ENCODE data around the gene BAIAP2L1.
"Not testable (repeated sequence)": the region's sequence is repeated elsewhere in the genome, so short reads cannot be mapped to it uniquely, and the experiment has no call there.

The BAIAP2L1 gene

GRCh38 chr7:98400542-98401340 is at the start of gene BAIAP2L1:
BAIAP2L1 (minus strand) TSS chr7:98401090; CDS start chr7:98400852, 238 bp downstream.
- peak; percentile 98 for DNase-seq

DNA sequence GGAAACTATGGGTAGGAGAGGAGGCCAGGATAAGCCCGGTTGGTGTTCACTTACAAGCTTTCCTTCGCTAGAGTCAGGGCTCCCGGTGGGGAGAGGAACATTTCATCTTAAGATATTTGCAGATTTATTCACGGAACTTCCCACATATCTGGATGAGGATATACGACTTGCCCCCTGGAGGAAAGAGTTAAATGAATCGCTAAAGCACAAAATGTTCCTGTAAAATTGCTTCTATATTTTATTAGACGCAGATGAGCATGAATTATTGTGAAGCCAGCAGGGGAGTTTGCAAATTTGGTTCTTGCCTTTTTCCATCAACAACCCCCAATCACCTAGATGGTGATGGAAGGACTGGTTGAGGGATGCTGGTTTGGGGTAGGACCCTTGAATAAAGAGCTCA is 47.9 kb upstream of the BAIAP2L1 start:
- DNase-seq, result no peak

DNA sequence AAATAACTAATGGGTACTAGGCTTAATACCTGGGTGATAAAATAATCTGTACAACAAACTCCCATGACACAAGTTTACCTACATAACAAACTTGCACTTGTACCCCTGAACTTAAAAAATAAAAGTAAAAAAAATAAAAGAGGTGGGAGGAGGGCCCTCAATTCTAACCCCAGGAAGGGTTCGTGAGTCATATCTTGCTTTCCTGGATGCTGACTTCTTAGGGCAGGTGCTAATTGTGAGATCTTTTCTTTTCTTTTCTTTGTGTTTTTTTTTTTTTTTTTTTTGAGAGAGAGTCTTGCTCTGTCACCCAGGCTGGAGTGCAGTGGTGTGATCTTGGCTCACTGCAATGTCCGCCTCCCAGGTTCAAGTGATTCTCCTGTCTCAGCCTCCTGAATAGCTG is 40.1 kb upstream of the BAIAP2L1 start:
- not testable (repeated sequence) for DNase-seq

DNA sequence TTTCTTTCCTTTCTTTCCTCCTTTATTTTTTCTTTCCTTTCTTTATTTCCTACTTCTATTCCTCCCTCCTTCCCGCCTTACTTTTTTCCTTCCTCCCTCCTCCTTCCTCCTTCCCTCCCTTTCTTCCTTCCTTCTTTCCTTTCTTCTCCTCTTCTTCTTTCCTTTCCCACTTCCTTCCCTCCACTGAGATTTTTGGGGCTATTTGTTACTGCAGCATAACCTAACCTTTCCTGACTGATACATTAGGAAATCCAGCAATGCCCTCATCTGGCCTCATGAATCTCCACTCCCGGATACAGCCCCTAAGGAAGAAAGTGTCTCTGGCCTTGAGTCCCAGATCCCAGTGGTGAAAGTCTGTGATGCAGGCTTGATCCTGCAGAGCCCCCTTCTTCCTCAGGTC is 38.6 kb upstream of the BAIAP2L1 start:
- DNase-seq, result no peak

- DNase-seq, result no peak
These were observed 33.2 kb upstream of the BAIAP2L1 start for GRCh38 chr7:98434087-98434486.

GRCh38 chr7:98429799-98430198 is 28.9 kb upstream of the BAIAP2L1 start:
- DNase-seq, result no peak

GRCh38 chr7:98423043-98423442 is 22.2 kb upstream of the BAIAP2L1 start:
- DNase-seq, result no peak

GRCh38 chr7:98420966-98421612 is 20.2 kb upstream of the BAIAP2L1 start:
- peak; percentile 90 for DNase-seq

DNA sequence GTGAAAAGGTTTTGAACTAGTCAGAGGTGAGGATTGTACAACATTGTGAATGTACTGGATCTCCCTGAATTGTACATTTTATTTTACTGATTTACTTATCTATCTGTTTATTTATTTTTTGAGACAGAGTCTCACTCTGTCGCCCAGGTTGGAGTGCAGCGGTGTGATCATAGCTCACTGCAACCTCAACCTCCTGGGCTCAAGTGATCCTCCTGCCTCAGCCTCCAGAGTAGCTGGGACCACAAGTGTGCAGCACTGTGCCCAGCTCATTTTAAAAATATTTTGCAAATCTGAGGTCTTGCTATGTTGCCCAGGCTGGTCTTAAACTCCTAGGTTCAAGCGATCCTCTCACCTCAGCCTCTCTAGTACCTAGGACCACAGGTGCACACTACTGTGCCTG is 19.1 kb upstream of the BAIAP2L1 start:
- DNase-seq, result not testable (repeated sequence)

DNA sequence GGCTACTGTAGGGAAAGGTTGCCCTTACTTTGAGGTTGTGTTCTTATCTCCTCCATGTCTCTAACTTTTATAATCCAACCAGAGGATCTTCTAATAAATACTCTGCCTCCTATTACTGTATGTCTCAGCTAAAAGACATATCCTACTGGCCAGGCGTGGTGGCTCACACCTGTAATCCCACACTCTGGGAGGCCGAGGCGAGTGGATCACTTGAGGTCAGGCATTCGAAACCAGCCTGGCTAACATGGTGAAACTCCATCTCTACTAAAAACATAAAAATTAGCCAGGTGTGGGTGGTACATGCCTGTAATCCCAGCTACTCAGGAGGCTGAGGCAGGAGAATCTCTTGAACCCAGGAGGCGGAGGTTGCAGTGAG is 18.4 kb upstream of the BAIAP2L1 start:
- DNase-seq, result not testable (repeated sequence)

- peak; percentile 95 for DNase-seq
These were observed 17.9 kb upstream of the BAIAP2L1 start for GRCh38 chr7:98418636-98419315.

DNA sequence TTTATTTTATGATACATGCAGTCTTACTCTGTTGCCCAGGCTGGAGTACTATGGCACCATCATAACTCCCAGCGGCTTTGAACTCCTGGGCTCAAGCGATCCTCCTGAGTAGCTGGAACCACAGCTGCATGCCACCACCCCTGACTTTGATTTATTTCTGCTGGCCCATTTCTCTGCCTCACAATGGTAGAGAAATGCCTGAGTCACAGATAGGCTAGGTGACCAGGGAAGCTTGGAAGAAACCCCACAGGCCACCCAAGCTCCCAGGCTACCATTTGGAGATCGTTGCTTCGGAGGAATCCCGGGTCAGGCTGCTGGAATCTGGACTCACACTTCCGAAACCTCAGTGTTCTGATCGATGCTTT is 17.4 kb upstream of the BAIAP2L1 start:
- DNase-seq, result peak; percentile 70

- peak; percentile 70 for DNase-seq
These were observed 16.8 kb upstream of the BAIAP2L1 start for GRCh38 chr7:98417604-98418270.

GRCh38 chr7:98414205-98414900 is 13.5 kb upstream of the BAIAP2L1 start:
- DNase-seq, result no peak

GRCh38 chr7:98413655-98414054 is 12.8 kb upstream of the BAIAP2L1 start:
- DNase-seq, result not testable (repeated sequence)

- no peak for DNase-seq
These were observed 9.0 kb upstream of the BAIAP2L1 start for GRCh38 chr7:98409843-98410242.

GRCh38 chr7:98408146-98408545 is 7.3 kb upstream of the BAIAP2L1 start:
- not testable (repeated sequence) for DNase-seq

- DNase-seq, result no peak
These were observed 5.9 kb upstream of the BAIAP2L1 start for GRCh38 chr7:98406827-98407226.

DNA sequence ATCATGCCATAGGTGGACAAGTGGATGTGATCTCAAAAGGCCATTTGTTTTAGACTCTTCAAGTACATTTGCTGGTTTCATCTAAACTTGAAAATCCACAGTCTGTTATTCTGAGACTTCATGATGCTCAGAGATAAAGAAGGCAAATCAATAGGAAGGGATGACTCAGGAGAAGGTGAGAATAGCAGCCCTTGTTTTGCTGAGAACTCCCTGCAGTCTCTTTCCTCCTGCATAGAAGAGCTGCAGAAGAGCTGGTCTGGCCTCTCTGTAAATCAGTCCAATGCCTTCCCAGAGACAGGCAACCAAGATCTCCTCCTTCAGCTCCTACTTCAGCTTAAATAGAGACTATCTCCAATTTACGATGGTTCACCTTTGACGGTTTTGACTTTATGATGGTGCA is 4.0 kb upstream of the BAIAP2L1 start:
- DNase-seq, result no peak

- DNase-seq, result no peak
These were observed 874 bp downstream of the BAIAP2L1 start for GRCh38 chr7:98399890-98400541.

DNA sequence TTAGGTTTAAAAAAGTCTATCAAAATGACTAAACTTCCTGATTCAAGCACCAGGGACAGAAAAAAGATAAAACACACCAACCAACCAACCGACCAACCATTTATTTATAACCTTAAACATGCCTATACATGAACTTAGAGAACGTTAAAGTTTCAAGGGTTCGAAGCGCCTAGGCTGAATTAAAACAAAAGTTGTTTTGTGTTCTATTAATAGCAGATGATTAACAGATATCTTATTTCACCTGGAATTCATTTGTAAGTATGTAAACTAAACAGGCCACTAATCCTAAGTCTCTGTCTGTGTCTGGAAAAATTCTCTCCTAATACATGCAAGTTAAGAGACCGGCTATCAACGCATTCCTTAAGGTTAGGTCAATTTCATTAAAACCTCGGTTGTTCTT is 1.4 kb downstream of the BAIAP2L1 start:
- DNase-seq, result no peak

Measured in islet precursor cell (in vitro differentiated cells).